Right atrium auricular region (tissue), 2 donors: Measurements from ENCODE around the gene PLPPR1. TPM values are rescaled to one million over a fixed set of nuclear protein-coding genes. Genes with fewer than 3 reads are reported as not detected.
A peak's percentile ranks its signal among the peaks of the same experiment; 100 is the strongest.

ENCODE experiments used
- DNase-seq: peaks from one replicate; pipeline ENCODE4 v3.0.0-alpha.2; 2019; ENCODE audit warnings: low spot score
- H3K27ac ChIP-seq, 2 donors: fragments of 200-600 bp; sonication (generic); 1 replicate in 1 of 2; 2 replicates in 1 of 2; pipeline ENCODE4 v1.5.1; 2016 to 2019
- H3K27me3 ChIP-seq, 2 donors: fragments of 200-600 bp; sonication (generic); one replicate each; pipeline versions ENCODE4 v1.5.1 to v1.6.0; 2017 to 2019
- H3K36me3 ChIP-seq: fragments of 200-600 bp; sonication (generic); one replicate; pipeline ENCODE4 v1.5.1; 2016
- H3K4me1 ChIP-seq, 2 donors: fragments of 200-600 bp; sonication (generic); one replicate each; pipeline versions ENCODE4 v1.5.1 to v1.6.0; 2017 to 2019
- H3K4me3 ChIP-seq, 2 donors: fragments of 200-600 bp; sonication (generic); 1 replicate in 1 of 2; 2 replicates in 1 of 2; pipeline ENCODE4 v1.5.1; 2017 to 2019; ENCODE audit warnings: mild to moderate bottlenecking in 1 of 2, moderate library complexity in 1 of 2
- H3K9me3 ChIP-seq, 2 donors: fragments of 200-600 bp; sonication (generic); one replicate each; pipeline ENCODE4 v1.5.1; 2019
- CTCF ChIP-seq, 2 donors: fragments of 200-600 bp; sonication (generic); IDR thresholded peaks; one replicate each; pipeline ENCODE4 v1.5.1; 2019; ENCODE audit warnings: antibody characterized with exemption in 2 of 2
- total RNA-seq, 2 donors: library from RNA; depleted of rRNA; stranded (reverse); fragments of >200 nt; gene quantifications; one replicate each; pipeline ENCODE4 v1.1.0, GENCODE V29; 2016

Gene PLPPR1
- total RNA-seq, 2 donors from 2014 or later = not detected

- TF ChIP-seq CTCF (IDR thresholded peaks at IDR 0.05) = peak; percentile 66 to 74
- H3K9me3 ChIP-seq = no peaks in the 10 kb centered on the region
- no peaks in the 10 kb centered on the region for H3K4me1 ChIP-seq
- no peaks in the 10 kb centered on the region for H3K27me3 ChIP-seq
- H3K27ac ChIP-seq = no peak overlapping the region
- no peak overlapping the region for H3K4me3 ChIP-seq
- no peak for DNase-seq
- H3K36me3 ChIP-seq = no peaks in the 10 kb centered on the region
Observed at GRCh38 chr9:101311758-101312420, 283.4 kb downstream of the PLPPR1 start.

- H3K27me3 ChIP-seq = no peaks in the 10 kb centered on the region
- H3K36me3 ChIP-seq = no peaks in the 10 kb centered on the region
- H3K9me3 ChIP-seq = no peaks in the 10 kb centered on the region
- H3K4me3 ChIP-seq = no peak overlapping the region
- TF ChIP-seq CTCF (IDR thresholded peaks at IDR 0.05) = no peak
- no peak overlapping the region for H3K27ac ChIP-seq
- no peaks in the 10 kb centered on the region for H3K4me1 ChIP-seq
- DNase-seq = no peak
Observed at GRCh38 chr9:101312661-101313060, 284.1 kb downstream of the PLPPR1 start.

DNA sequence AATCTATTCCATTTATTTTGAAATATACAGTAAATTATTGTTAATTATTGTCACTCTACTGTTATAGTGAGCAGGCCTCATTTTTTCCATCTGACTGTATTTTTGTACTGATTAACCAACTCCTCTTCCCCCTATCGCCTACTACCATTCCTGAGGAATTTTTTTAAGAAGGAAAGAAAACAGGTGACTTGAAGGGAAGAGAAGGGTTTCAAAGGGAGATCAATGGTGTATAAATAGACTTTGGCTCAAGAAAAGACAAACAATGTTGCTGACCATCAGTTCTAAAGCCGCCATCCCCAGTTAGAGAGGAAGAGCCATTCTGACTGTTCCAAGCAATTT is 286.6 kb downstream of the PLPPR1 start:
- Histone ChIP-seq H3K9me3 (no peaks in the 10 kb centered on the region), H3K36me3 (no peaks in the 10 kb centered on the region), H3K4me1 (no peaks in the 10 kb centered on the region), H3K27ac (no peak overlapping the region), H3K27me3 (no peaks in the 10 kb centered on the region), H3K4me3 (no peak overlapping the region)
- no peak for DNase-seq
- no peak for TF ChIP-seq CTCF (IDR thresholded peaks at IDR 0.05)

- no peaks in the 10 kb centered on the region for H3K4me1 ChIP-seq
- no peaks in the 10 kb centered on the region for H3K36me3 ChIP-seq
- DNase-seq = no peak
- no peaks in the 10 kb centered on the region for H3K9me3 ChIP-seq
- H3K27ac ChIP-seq = no peak overlapping the region
- no peak overlapping the region for H3K4me3 ChIP-seq
- H3K27me3 ChIP-seq = no peaks in the 10 kb centered on the region
- TF ChIP-seq CTCF (IDR thresholded peaks at IDR 0.05) = no peak
Observed at GRCh38 chr9:101317735-101318134, 289.2 kb downstream of the PLPPR1 start.

- Histone ChIP-seq H3K27me3 (no peaks in the 10 kb centered on the region), H3K36me3 (no peaks in the 10 kb centered on the region), H3K9me3 (no peaks in the 10 kb centered on the region), H3K27ac (no peak overlapping the region), H3K4me3 (no peak overlapping the region), H3K4me1 (no peaks in the 10 kb centered on the region)
- no peak for TF ChIP-seq CTCF (IDR thresholded peaks at IDR 0.05)
- DNase-seq = no peak
Observed at GRCh38 chr9:101323129-101323528, 294.6 kb downstream of the PLPPR1 start.

- Histone ChIP-seq H3K27me3 (no peaks in the 10 kb centered on the region), H3K4me3 (no peak overlapping the region), H3K27ac (no peak overlapping the region), H3K36me3 (no peaks in the 10 kb centered on the region), H3K4me1 (no peaks in the 10 kb centered on the region), H3K9me3 (no peaks in the 10 kb centered on the region)
- no peak for TF ChIP-seq CTCF (IDR thresholded peaks at IDR 0.05)
- DNase-seq = no peak
Observed at GRCh38 chr9:101324245-101324804, 295.8 kb downstream of the PLPPR1 start.
